H1 (cell line): ENCODE data around the gene GUCY2D. TPM values are rescaled to one million over a fixed set of nuclear protein-coding genes. Genes with fewer than 3 reads are reported as not detected.

Source experiments
- CTCF ChIA-PET: fragments of 300-600 bp; sonication (Branson Sonifier 250); formaldehyde crosslinking; loops from one replicate; lab custom pipeline; 2021; ENCODE audit not compliant: partially characterized antibody; lab: Charles Lee
- POLR2A ChIA-PET: fragments of 300-600 bp; sonication (Branson Sonifier 250); formaldehyde crosslinking; loops from one replicate; lab custom pipeline; 2021; ENCODE audit warnings: inconsistent platforms; ENCODE audit not compliant: partially characterized antibody; lab: Charles Lee
- DNase-seq, 2 experiments: peaks; one replicate each; pipeline versions ENCODE4 v3.0.0 to v3.0.0-alpha.2; 2010 to 2022; ENCODE audit warnings: low spot score in 2 of 2, low read depth in 1 of 2, mixed read lengths in 1 of 2
- FAIRE-seq: peaks from 2 replicates; lab custom pipeline; 2011; peaks lifted over from hg19 to GRCh38; lab: Jason Lieb, UNC
- H2AFZ ChIP-seq: 2 replicates; pipeline ENCODE4 v1.8.1; 2012; ENCODE audit warnings: low read length, inconsistent platforms
- H2AK5ac ChIP-seq: 2 replicates; pipeline ENCODE4 v1.6.1; 2013; ENCODE audit warnings: low read depth, low read length
- H2BK120ac ChIP-seq: replicated peaks from 2 replicates; pipeline ENCODE3; 2013; ENCODE audit warnings: low read depth, low read length, inconsistent platforms
- H2BK12ac ChIP-seq: 2 replicates; pipeline ENCODE4 v1.6.1; 2013; ENCODE audit warnings: low read depth, low read length
- H2BK15ac ChIP-seq: 2 replicates; pipeline ENCODE4 v1.6.1; 2013; ENCODE audit warnings: low read length
- H2BK20ac ChIP-seq: 2 replicates; pipeline ENCODE4 v1.6.1; 2013; ENCODE audit warnings: low read length
- H2BK5ac ChIP-seq: 2 replicates; pipeline ENCODE4 v1.6.1; 2013; ENCODE audit warnings: low read depth, low read length
- H3K14ac ChIP-seq: 2 replicates; pipeline ENCODE4 v1.6.1; 2013; ENCODE audit warnings: inconsistent platforms; ENCODE audit not compliant: insufficient read length
- H3K18ac ChIP-seq: 2 replicates; pipeline ENCODE4 v1.6.1; 2013; ENCODE audit warnings: low read length; ENCODE audit errors: extremely low read depth
- H3K23ac ChIP-seq: 2 replicates; pipeline ENCODE4 v1.6.1; 2013; ENCODE audit warnings: inconsistent platforms; ENCODE audit not compliant: insufficient read length
- H3K23me2 ChIP-seq: 2 replicates; pipeline ENCODE4 v1.6.1; 2013; ENCODE audit warnings: low read depth, low read length
- H3K27ac ChIP-seq: 2 replicates; pipeline ENCODE4 v1.6.1; 2011; ENCODE audit warnings: low read depth, low read length, inconsistent platforms
- H3K27me3 ChIP-seq, 4 experiments: replicated peaks in 1 of 4; 1 replicate in 1 of 4; 2 replicates in 3 of 4; pipeline versions ENCODE4 v1.6.1 to v1.8.1; 2011 to 2013; ENCODE audit warnings: low read length in 3 of 4, mild to moderate bottlenecking in 3 of 4, inconsistent platforms in 2 of 4, mixed read lengths in 2 of 4, moderate library complexity in 1 of 4; ENCODE audit not compliant: control insufficient read depth in 3 of 4, insufficient read depth in 3 of 4; ENCODE audit errors: extremely low read depth in 1 of 4
- H3K36me3 ChIP-seq, 4 experiments: 2 replicates each; pipeline versions ENCODE4 v1.6.1 to v1.8.1; 2011 to 2013; ENCODE audit warnings: mild to moderate bottlenecking in 4 of 4, low read length in 3 of 4, moderate library complexity in 2 of 4, control low read depth in 1 of 4, inconsistent platforms in 1 of 4; ENCODE audit not compliant: insufficient read depth in 4 of 4, control insufficient read depth in 2 of 4
- H3K4ac ChIP-seq: replicated peaks from 2 replicates; pipeline ENCODE3; 2013; ENCODE audit warnings: low read length, low read depth, mixed read lengths, inconsistent platforms; ENCODE audit not compliant: insufficient read length
- H3K4me1 ChIP-seq, 4 experiments: replicated peaks in 1 of 4; 1 replicate in 1 of 4; 2 replicates in 3 of 4; pipeline versions ENCODE4 v1.6.1 to v1.8.1; 2011 to 2013; ENCODE audit warnings: low read length in 3 of 4, inconsistent platforms in 2 of 4, mixed read lengths in 1 of 4; ENCODE audit not compliant: insufficient read depth in 4 of 4, control insufficient read depth in 3 of 4
- H3K4me2 ChIP-seq, 2 experiments: 2 replicates each; pipeline versions ENCODE4 v1.6.1 to v1.8.1; 2011 to 2013; ENCODE audit warnings: low read depth in 2 of 2, low read length in 2 of 2, control low read depth in 1 of 2, inconsistent platforms in 1 of 2, mild to moderate bottlenecking in 1 of 2; ENCODE audit not compliant: insufficient read depth in 1 of 2
- H3K4me3 ChIP-seq, 4 experiments: fragments of 200-600, 300-600 bp in 1 of 4; sonication (generic), shearing (Covaris generic), sonication (Bioruptor Twin) in 1 of 4; 2 replicates each; pipeline versions ENCODE4 v1.5.1 to v1.8.1; 2011 to 2016; ENCODE audit warnings: low read length in 4 of 4, low read depth in 3 of 4, control low read depth in 2 of 4, inconsistent platforms in 2 of 4, mild to moderate bottlenecking in 2 of 4, mixed read lengths in 1 of 4, moderate library complexity in 1 of 4; ENCODE audit not compliant: insufficient read depth in 2 of 4; ENCODE audit errors: extremely low read depth in 1 of 4
- H3K56ac ChIP-seq: replicated peaks from 2 replicates; pipeline ENCODE3; 2013; ENCODE audit warnings: low read depth, mild to moderate bottlenecking, mixed read lengths, low read length, inconsistent platforms; ENCODE audit not compliant: insufficient read length
- H3K79me1 ChIP-seq: 2 replicates; pipeline ENCODE4 v1.6.1; 2013; ENCODE audit warnings: low read depth, low read length, control low read depth
- H3K79me2 ChIP-seq, 2 experiments: 2 replicates each; pipeline versions ENCODE4 v1.6.1 to v1.8.1; 2012 to 2013; ENCODE audit warnings: low read length in 2 of 2, mild to moderate bottlenecking in 2 of 2, inconsistent platforms in 1 of 2; ENCODE audit not compliant: insufficient read depth in 2 of 2, control insufficient read depth in 1 of 2
- H3K9ac ChIP-seq, 4 experiments: replicated peaks in 1 of 4; 1 replicate in 1 of 4; 2 replicates in 3 of 4; pipeline versions ENCODE4 v1.6.1 to v1.8.1; 2011 to 2013; ENCODE audit warnings: low read depth in 3 of 4, low read length in 3 of 4, control low read depth in 2 of 4, mild to moderate bottlenecking in 2 of 4, moderate library complexity in 2 of 4, inconsistent platforms in 1 of 4; ENCODE audit errors: extremely low read depth in 1 of 4
- H3K9me3 ChIP-seq, 2 experiments: 2 replicates each; pipeline versions ENCODE4 v1.6.1 to v1.8.1; 2012 to 2013; ENCODE audit warnings: mild to moderate bottlenecking in 2 of 2, moderate library complexity in 2 of 2, control low read depth in 1 of 2, inconsistent platforms in 1 of 2, low read depth in 1 of 2, low read length in 1 of 2, mixed read lengths in 1 of 2; ENCODE audit not compliant: insufficient read depth in 2 of 2
- H4K20me1 ChIP-seq, 2 experiments: replicated peaks in 1 of 2; 2 replicates each; pipeline versions ENCODE3 to v1.8.1; 2011 to 2013; ENCODE audit warnings: inconsistent platforms in 2 of 2, low read length in 2 of 2, mild to moderate bottlenecking in 1 of 2; ENCODE audit not compliant: insufficient read depth in 2 of 2, control insufficient read depth in 1 of 2
- H4K5ac ChIP-seq: 2 replicates; pipeline ENCODE4 v1.6.1; 2013; ENCODE audit warnings: low read length, low read depth, mixed read lengths, inconsistent platforms; ENCODE audit not compliant: insufficient read length
- H4K8ac ChIP-seq: 2 replicates; pipeline ENCODE4 v1.8.0; 2013; ENCODE audit warnings: mild to moderate bottlenecking, moderate library complexity, low read length, inconsistent platforms; ENCODE audit not compliant: insufficient read depth; ENCODE audit errors: extremely low read depth
- H4K91ac ChIP-seq: replicated peaks from 2 replicates; pipeline ENCODE3; 2013; ENCODE audit warnings: low read length, mixed read lengths, inconsistent platforms; ENCODE audit not compliant: insufficient read length
- CTCF ChIP-seq, 3 experiments: IDR thresholded peaks; 1 replicate in 2 of 3; 2 replicates in 1 of 3; pipeline versions ENCODE4 v1.5.1 to v1.6.1; 2011; ENCODE audit warnings: low read length in 3 of 3, mild to moderate bottlenecking in 3 of 3, inconsistent platforms in 2 of 3, low read depth in 1 of 3, moderate library complexity in 1 of 3; ENCODE audit not compliant: insufficient read depth in 1 of 3; ENCODE audit errors: control extremely low read depth in 1 of 3
- EZH2 ChIP-seq: fragments of 200-600 bp; sonication (generic); IDR thresholded peaks from 2 replicates; pipeline ENCODE4 v1.7.1; 2012; ENCODE audit warnings: low read depth, mild to moderate bottlenecking, moderate library complexity, low read length, inconsistent platforms; ENCODE audit not compliant: severe bottlenecking
- JUN ChIP-seq: IDR thresholded peaks from 2 replicates; pipeline ENCODE4 v1.6.1; 2011; ENCODE audit warnings: low read depth, mild to moderate bottlenecking, improper control_type of control experiment, low read length
- RAD21 ChIP-seq, 2 experiments: IDR thresholded peaks in 1 of 2; conservative IDR thresholded peaks in 1 of 2; 2 replicates each; pipeline ENCODE4 v1.6.1; 2011; ENCODE audit warnings: low read depth in 2 of 2, low read length in 2 of 2, improper control_type of control experiment in 1 of 2, inconsistent platforms in 1 of 2, mild to moderate bottlenecking in 1 of 2, moderate library complexity in 1 of 2
- TAF7 ChIP-seq: optimal IDR thresholded peaks from 2 replicates; pipeline ENCODE3; 2011; ENCODE audit warnings: low read depth, mild to moderate bottlenecking, inconsistent platforms, low read length, moderate library complexity, borderline replicate concordance
- USF2 ChIP-seq: IDR thresholded peaks from 2 replicates; pipeline ENCODE4 v1.6.1; 2011; ENCODE audit warnings: low read length, improper control_type of control experiment
- WGBS, 2 experiments: shearing (Covaris generic) in 1 of 2; methylation state at CpG; one replicate each; pipeline versions ENCODE4 v1.1.6 to v1.1.7; 2013 to 2015; ENCODE audit warnings: low lambda C conversion rate in 2 of 2, mixed read lengths in 2 of 2, inconsistent platforms in 1 of 2, low coverage in 1 of 2, missing lambda C conversion rate in 1 of 2; ENCODE audit not compliant: insufficient replicate concordance in 2 of 2, insufficient coverage in 1 of 2, insufficient read length in 1 of 2; ENCODE audit errors: extremely low coverage in 1 of 2, missing lambda C conversion rate in 1 of 2; 5-methylcytosine and 5-hydroxymethylcytosine counted together
- polyA plus RNA-seq, 7 experiments: library from polyadenylated mRNA; depleted of rRNA in 3 of 7; stranded (reverse) in 5 of 7; unstranded in 2 of 7; fragments of >200 nt in 5 of 7; fragments of 200-250 nt in 2 of 7; gene quantifications; 1 replicate in 5 of 7; 2 replicates in 1 of 7; 4 replicates in 1 of 7; pipeline versions ENCODE4 v1.2.1 to v1.2.3, GENCODE V29; 2011 to 2013; ENCODE audit warnings: missing spikeins in 2 of 7, mixed read lengths in 2 of 7
- total RNA-seq: library from RNA; stranded (reverse); fragmentation: NEBNext Ultra II Directional; extraction: Animal tissue kit (Norgen Biotek cat#: 25700); gene quantifications from 2 replicates; pipeline ENCODE4 v1.2.1, GENCODE V29; 2021

Gene GUCY2D
- total and polyA plus RNA-seq, 2 of the 8 experiments (the other 6 are each of a cell fraction or from before 2014, with no cell fraction given): 0.20 to 0.48 TPM

- Histone ChIP-seq H2BK120ac (no peak overlapping the region), H3K9me3 (no peaks in the 10 kb centered on the region), H3K56ac (no peak overlapping the region), H4K8ac (no peak overlapping the region), H4K91ac (no peak overlapping the region), H2BK15ac (no peak overlapping the region), H3K79me1 (no peaks in the 10 kb centered on the region), H3K27ac (no peak overlapping the region), H3K4ac (no peak overlapping the region), H3K4me1 (peaks cover 0 to 2% (median 0%) of the 10 kb centered on the region in 4 experiments; a peak in 1 of 7 replicates), H3K23ac (no peak overlapping the region), H2BK12ac (no peak overlapping the region), H3K14ac (no peak overlapping the region), H2BK5ac (no peak overlapping the region), H2BK20ac (no peak overlapping the region), H3K23me2 (peaks cover 5% of the 10 kb centered on the region; the same call in 1 of the 2 replicates), H4K20me1 (peaks cover 0 to 3% of the 10 kb centered on the region in 2 experiments), H3K9ac (no peak overlapping the region), H4K5ac (no peak overlapping the region), H3K27me3 (peaks cover 0 to 16% (median 9%) of the 10 kb centered on the region in 4 experiments; a peak in 4 of 7 replicates), H3K79me2 (no peaks in the 10 kb centered on the region), H2AK5ac (no peak overlapping the region), H3K36me3 (no peaks in the 10 kb centered on the region), H3K18ac (no peak overlapping the region), H2AFZ (no peak overlapping the region), H3K4me3 (no peak overlapping the region), H3K4me2 (no peak overlapping the region)
- TF ChIP-seq EZH2 (no peak), USF2 (no peak), JUN (no peak), TAF7 (no peak), CTCF (IDR thresholded peaks at IDR 0.05; ENCODE audit: control extremely low read depth in 1 of 3, insufficient read depth in 1 of 3, low read depth in 1 of 3, low read length in 3 of 3) (peak in 2 of 3 experiments; percentile 17 to 40; a peak in 2 of 4 replicates), RAD21 (IDR thresholded peaks at IDR 0.05 in 1 of 2, conservative IDR thresholded peaks at IDR 0.05 in 1 of 2; ENCODE audit: low read depth in 2 of 2, low read length in 2 of 2) (peak; percentile 48 to 55)
- ChIA-PET POLR2A (interaction anchor here (0.6 to 1.0 kb wide), 2 partner anchors 13 to 133 kb away, joined by 4 read pairs; no protein-coding TSS in a partner anchor), CTCF (interaction anchor here (0.6 to 10.6 kb wide), 27 partner anchors 9 to 171 kb away, joined by 3 to 104 read pairs (median 6); partner anchors contain the start of genes ALOX15B, KCNAB3 and RNF227)
- no peak for FAIRE-seq
- DNase-seq: no peak
- 46% methylated on average over 5 of the region's 5 CpGs; no CpG with 5 or more reads in 1 of the 2 experiments for WGBS, 2 experiments
These were observed 13.7 kb upstream of the GUCY2D start for GRCh38 chr17:7988750-7989178.
